GM21528 (cell line): ENCODE data around the gene G6PD.
A peak's percentile ranks its signal among the peaks of the same experiment; 100 is the strongest.
"Not testable (repeated sequence)": the region's sequence is repeated elsewhere in the genome, so short reads cannot be mapped to it uniquely, and the experiment has no call there.

Experiments
- ATAC-seq: cut with Tn5 transposase; IDR thresholded peaks from one replicate; pipeline ENCODE4 v1.9.1; 2021; ENCODE audit warnings: mild to moderate bottlenecking, moderate library complexity; ENCODE audit not compliant: unreplicated experiment, low FRiP score

The G6PD gene

GRCh38 chrX:154546354-154547244 lies at the start of gene G6PD:
Gene G6PD (minus strand): TSS chrX:154546846. CDS start chrX:154546155, 691 bp downstream.
- ATAC-seq, result peak; percentile 53

DNA sequence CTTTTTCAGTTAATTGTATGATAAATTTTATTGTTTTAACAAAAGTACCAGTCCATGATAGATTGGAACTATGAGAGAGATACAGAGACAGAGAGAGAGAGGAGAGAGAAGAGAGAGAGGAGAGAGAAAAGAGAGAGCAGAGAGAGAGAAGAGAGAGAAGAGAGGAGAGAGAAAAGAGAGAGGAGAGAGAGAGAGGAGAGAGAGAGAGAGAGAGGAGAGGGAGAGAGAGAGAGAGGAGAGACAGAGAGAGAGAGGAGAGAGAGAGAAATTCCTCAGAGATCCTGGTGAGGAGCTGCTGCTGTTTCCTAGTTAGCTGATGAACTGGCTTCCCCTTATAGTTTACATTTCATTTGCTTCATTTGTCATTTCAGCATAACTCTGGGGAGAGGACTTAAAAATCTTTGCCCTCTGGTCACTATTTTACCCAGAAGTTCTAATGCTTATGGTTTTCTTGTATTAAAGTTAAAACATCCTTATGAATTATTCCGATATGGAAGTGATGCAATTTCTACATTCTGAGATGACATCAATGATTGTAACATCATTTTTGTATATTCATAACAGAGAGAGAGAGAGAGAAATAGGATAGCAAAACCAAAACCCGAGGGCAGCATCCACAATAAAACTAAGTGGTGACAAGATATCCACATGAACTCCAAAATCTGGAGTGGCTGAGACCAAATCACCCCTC lies 49.1 kb upstream of the G6PD start:
- no peak for ATAC-seq

GRCh38 chrX:154594491-154594890 lies 47.8 kb upstream of the G6PD start:
- no peak for ATAC-seq

DNA sequence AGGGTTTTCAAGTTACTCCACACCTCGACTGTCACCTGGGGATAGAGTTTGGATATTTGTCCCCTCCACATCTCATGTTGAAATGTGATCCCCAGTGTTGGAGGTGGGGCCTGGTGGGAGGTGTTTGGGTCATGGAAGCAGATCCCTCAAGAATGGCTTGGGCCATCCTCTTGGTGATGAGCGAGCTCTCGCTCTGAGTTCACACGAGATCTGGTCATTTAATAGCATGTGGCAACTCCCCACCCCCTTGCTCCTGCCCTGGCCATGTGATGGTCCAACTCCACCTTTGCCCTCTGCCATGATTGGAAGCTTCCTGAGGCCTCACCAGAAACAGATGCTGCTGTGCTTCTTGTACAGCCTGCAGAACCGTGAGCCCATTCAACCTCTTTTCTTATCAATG lies 46.6 kb upstream of the G6PD start:
- ATAC-seq, result no peak

- ATAC-seq, result no peak
Observed at GRCh38 chrX:154592505-154592904, 45.9 kb upstream of the G6PD start.

- ATAC-seq, result not testable (repeated sequence)
Observed at GRCh38 chrX:154590415-154590814, 43.8 kb upstream of the G6PD start.

GRCh38 chrX:154584585-154585183 lies 38.0 kb upstream of the G6PD start, which contains the start of gene CTAG1A:
Gene CTAG1A (plus strand): TSS chrX:154585133. CDS start chrX:154585207, 74 bp downstream.
- not testable (repeated sequence) for ATAC-seq

- ATAC-seq, result not testable (repeated sequence)
Observed at GRCh38 chrX:154582994-154583393, 36.3 kb upstream of the G6PD start.

GRCh38 chrX:154575076-154575475 lies 28.4 kb upstream of the G6PD start:
- not testable (repeated sequence) for ATAC-seq

- not testable (repeated sequence) for ATAC-seq
Observed at GRCh38 chrX:154573061-154573460, 26.4 kb upstream of the G6PD start.

DNA sequence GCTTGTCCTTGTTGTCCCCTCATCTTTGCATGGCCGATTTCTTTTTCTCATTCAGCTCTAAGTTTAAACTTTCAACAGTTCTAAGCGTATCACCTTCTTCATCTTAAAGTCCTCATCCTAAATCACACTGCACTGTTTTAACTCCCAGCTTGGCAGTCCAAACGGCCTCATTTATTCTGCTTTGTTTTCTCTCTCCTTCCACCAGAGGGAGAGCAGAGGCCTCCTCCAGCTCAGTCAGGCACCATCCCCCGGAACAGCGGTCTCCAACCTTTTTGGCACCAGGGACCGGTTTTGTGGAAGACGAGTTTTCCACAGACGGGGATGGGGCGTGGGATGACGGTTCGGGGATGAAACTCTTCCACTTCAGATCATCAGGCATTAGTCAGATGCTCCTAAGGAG lies 23.7 kb upstream of the G6PD start:
- not testable (repeated sequence) for ATAC-seq

- not testable (repeated sequence) for ATAC-seq
Observed at GRCh38 chrX:154562295-154562694, 15.6 kb upstream of the G6PD start.

DNA sequence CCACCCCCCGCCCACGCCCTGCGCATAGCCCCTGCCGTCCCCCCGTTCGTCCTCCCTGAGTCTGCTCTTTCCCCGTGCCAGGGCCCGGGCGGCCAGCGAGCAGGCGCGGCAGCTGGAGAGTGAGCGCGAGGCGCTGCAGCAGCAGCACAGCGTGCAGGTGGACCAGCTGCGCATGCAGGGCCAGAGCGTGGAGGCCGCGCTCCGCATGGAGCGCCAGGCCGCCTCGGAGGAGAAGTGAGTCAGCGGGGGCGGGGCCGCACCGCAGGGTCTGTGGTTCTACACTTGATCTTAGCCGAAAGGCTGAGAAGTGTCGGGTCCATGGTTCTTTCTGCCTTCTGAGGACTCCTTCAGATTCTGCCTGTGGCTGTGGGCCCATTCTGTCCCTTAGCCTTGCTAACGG lies 13.7 kb upstream of the G6PD start:
- ATAC-seq, result not testable (repeated sequence)

DNA sequence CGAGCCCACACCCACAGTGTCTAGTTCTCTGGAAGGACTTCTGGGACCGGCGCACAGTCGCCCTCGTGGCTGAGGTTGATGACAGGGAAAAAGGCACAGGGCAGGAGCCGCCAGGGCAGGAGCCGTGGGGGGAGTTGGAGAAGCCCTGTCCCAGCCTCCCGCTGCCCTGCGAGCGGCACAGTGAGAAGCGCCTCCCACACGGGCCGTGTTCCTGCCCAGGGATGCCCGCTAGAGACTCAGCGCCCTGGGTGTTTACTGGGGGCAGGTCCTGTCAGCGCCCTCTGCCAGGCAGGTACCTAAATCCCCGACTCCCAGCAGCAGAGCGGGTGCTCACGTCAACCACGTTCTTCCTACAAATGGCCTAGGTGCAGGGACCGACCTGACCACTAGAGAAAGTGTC lies 12.2 kb upstream of the G6PD start:
- ATAC-seq, result not testable (repeated sequence)

GRCh38 chrX:154558060-154558690 lies 11.5 kb upstream of the G6PD start:
- ATAC-seq, result not testable (repeated sequence)

GRCh38 chrX:154552112-154552806 lies 5.6 kb upstream of the G6PD start:
- ATAC-seq, result not testable (repeated sequence)

GRCh38 chrX:154549766-154550165 lies 3.1 kb upstream of the G6PD start:
- ATAC-seq, result no peak

GRCh38 chrX:154548028-154548316 lies 1.3 kb upstream of the G6PD start:
- peak; percentile 6 for ATAC-seq

DNA sequence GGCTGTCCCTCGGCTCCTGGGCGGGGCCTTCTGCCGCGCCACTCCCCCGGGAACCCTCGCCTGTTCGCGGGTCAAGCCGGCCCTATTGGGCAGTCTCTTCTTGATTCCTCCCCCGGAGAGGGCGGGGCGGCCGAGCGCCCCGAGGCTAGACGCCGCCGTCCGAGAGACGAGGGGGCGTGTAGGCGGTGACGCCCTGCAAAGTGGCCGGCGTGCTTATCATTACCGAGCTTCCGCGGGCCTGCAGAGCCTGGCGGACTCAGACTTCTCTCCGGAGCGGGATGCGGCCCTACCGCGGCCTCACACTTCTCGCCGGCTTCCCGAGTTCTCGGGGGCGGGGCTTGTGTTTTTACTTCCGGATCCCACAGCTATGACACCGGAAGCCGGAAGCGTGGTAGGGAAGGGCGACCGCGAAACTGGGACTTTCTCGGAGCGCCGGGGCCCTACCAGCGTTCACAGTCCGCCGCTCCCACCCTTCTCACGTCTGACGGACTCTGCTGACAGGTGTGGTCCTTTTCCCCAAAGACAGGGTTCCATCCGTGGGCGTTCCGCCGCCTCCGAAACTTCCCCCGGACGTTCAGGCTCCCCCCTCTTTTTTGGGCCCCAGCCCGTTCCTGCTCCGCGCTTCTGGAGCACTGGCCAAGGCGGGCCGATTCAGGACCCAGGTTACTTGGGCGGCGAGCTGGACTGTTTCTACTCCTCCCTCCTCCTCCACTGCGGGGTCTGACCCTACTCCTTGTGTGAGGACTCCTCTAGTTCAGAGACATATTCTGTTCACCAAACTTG lies 790 bp upstream of the G6PD start, which contains the start of gene IKBKG:
IKBKG (plus strand) TSS at position 376 of the 783 bp plus-strand sequence. CDS start 4,383 bp downstream, outside the sequence.
- ATAC-seq, result peak; percentile 83
